NT2/D1 (cell line): ENCODE measurements around the gene TP53BP2.

Experiments used
- DNase-seq: peaks from one replicate; pipeline ENCODE4 v3.0.0-alpha.2; 2011; ENCODE audit warnings: low read depth, low spot score
- H3K27me3 ChIP-seq: 2 replicates; pipeline ENCODE4 v1.6.0; 2011; ENCODE audit warnings: mild to moderate bottlenecking; ENCODE audit not compliant: insufficient read length, insufficient read depth
- H3K36me3 ChIP-seq: 2 replicates; pipeline ENCODE4 v1.6.1; 2011; ENCODE audit warnings: mild to moderate bottlenecking, low read length, mixed read lengths; ENCODE audit not compliant: insufficient read depth, insufficient read length
- H3K4me1 ChIP-seq: 2 replicates; pipeline ENCODE4 v1.5.1; 2011; ENCODE audit not compliant: insufficient read depth, insufficient read length
- H3K4me3 ChIP-seq: 2 replicates; pipeline ENCODE4 v1.5.1; 2011; ENCODE audit warnings: low read depth; ENCODE audit not compliant: insufficient read length
- H3K9ac ChIP-seq: 2 replicates; pipeline ENCODE4 v1.6.0; 2011; ENCODE audit warnings: low read depth; ENCODE audit not compliant: insufficient read length
- H3K9me3 ChIP-seq: 2 replicates; pipeline ENCODE4 v1.5.1; 2011; ENCODE audit warnings: mild to moderate bottlenecking, low read length; ENCODE audit not compliant: insufficient read depth
- SUZ12 ChIP-seq: IDR thresholded peaks from 2 replicates; pipeline ENCODE4 v1.6.1; 2011; ENCODE audit not compliant: insufficient read length, insufficient read depth; ENCODE audit errors: extremely low read depth
- YY1 ChIP-seq: IDR thresholded peaks from 2 replicates; pipeline ENCODE4 v1.6.1; 2011; ENCODE audit not compliant: insufficient read length, insufficient read depth
- ZNF274 ChIP-seq: IDR thresholded peaks from 2 replicates; pipeline ENCODE4 v1.6.1; 2011; ENCODE audit warnings: mild to moderate bottlenecking, low read depth, low read length

The TP53BP2 gene

DNA sequence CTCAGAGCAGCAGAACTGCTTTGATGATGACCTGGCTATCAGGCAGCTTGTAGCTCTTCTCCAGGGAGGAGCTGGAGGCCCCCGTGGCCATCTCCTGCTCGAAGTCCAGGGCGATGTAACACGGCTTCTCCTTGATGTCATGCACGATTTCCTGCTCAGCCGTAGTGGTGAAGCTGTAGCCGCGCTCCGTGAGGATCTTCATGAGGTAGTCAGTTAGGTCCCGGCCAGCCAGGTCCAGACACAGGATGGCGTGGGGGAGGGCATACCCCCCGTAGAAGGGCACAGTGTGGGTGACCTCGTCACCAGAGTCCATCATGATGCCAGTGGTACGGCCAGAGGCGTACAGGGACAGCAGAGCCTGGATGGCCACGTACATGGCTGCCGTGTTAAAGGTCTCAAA lies 18.3 kb upstream of the TP53BP2 start:
- Histone ChIP-seq H3K9ac (no peak overlapping the region), H3K4me1 (no peaks in the 10 kb centered on the region), H3K36me3 (no peaks in the 10 kb centered on the region), H3K4me3 (no peak overlapping the region), H3K9me3 (no peaks in the 10 kb centered on the region), H3K27me3 (no peaks in the 10 kb centered on the region)
- DNase-seq: no peak
- TF ChIP-seq ZNF274: no peak
- TF ChIP-seq YY1: no peak
- no peak for TF ChIP-seq SUZ12

DNA sequence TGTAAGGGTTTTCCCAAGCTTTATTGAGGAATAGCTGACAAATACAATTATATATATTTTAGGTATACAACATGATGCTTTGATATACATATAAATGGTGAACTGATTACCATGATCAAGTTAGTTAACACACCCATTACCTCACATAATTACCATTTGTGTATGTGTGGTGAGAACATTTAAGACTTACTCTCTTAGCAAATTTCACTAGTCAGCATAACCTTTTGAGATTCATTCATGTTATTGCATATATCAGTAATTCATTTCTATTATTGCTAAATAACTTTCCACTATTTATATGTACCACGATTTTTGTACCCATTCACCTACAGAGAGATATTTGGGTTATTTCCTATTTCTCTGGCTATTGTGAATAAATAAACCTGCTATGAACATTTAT lies 16.2 kb upstream of the TP53BP2 start:
- H3K9me3 ChIP-seq: no peaks in the 10 kb centered on the region
- H3K4me1 ChIP-seq: no peaks in the 10 kb centered on the region
- no peak for DNase-seq
- no peaks in the 10 kb centered on the region for H3K36me3 ChIP-seq
- H3K4me3 ChIP-seq: no peak overlapping the region
- H3K27me3 ChIP-seq: no peaks in the 10 kb centered on the region
- no peak overlapping the region for H3K9ac ChIP-seq
- TF ChIP-seq YY1: no peak
- no peak for TF ChIP-seq ZNF274
- no peak for TF ChIP-seq SUZ12

DNA sequence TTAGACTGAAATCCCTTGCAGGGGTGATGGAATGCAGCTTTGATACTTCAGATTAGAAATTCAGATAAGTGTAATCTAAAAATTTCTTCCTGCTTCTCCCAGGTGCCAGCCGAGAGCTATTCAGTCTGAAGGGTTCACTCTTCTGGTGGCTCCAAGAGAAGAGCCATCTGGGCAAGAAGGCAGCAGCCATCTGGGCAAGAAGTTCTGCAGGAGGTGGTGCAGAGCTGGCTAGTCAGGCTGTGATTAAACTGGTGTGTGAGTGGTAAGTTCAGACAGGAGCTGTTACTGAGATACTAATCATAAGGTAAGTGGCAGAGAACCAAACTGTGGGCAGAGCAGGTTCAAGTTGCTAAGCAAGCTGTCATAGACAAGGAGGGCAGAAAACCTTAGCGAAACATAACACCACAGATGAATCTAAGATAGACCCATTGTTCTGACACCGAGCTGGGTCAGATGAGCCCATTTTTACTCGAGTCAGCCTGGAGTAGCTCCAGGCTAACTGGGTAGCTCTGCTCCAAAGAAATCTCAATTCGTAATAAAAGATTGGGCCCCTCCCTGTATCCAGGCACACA lies 14.4 kb upstream of the TP53BP2 start:
- H3K9ac ChIP-seq: no peak overlapping the region
- no peak for TF ChIP-seq ZNF274
- H3K4me1 ChIP-seq: no peaks in the 10 kb centered on the region

DNA sequence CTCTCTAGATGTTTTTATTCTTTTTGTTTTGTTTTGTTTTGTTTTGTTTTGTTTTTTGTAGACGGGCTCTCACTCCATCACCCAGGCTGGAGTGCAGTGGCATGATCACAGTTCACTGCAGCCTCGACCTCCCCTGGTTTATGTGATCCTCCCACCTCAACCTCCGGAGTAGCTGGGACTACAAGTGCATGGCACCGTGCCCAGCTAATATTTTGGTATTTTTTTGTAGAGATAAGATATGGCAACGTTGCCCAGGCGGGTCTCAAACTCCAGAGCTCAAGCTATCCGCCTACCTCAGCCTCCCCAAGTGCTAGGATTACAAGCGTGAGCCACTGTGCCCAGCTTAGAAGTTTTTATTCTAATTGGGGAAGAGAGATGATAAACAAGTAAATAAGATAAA lies 13.3 kb upstream of the TP53BP2 start:
- DNase-seq: no peak
- Histone ChIP-seq H3K27me3 (no peaks in the 10 kb centered on the region), H3K9ac (no peak overlapping the region), H3K4me1 (no peaks in the 10 kb centered on the region), H3K36me3 (no peaks in the 10 kb centered on the region), H3K4me3 (no peak overlapping the region), H3K9me3 (no peaks in the 10 kb centered on the region)
- TF ChIP-seq SUZ12: no peak
- no peak for TF ChIP-seq YY1
- no peak for TF ChIP-seq ZNF274

More for the DNA sequence above, 14.4 kb upstream of the TP53BP2 start:
- H3K27me3 ChIP-seq: no peaks in the 10 kb centered on the region
- no peak for DNase-seq
- H3K36me3 ChIP-seq: no peaks in the 10 kb centered on the region
- no peak overlapping the region for H3K4me3 ChIP-seq
- H3K9me3 ChIP-seq: no peaks in the 10 kb centered on the region

DNA sequence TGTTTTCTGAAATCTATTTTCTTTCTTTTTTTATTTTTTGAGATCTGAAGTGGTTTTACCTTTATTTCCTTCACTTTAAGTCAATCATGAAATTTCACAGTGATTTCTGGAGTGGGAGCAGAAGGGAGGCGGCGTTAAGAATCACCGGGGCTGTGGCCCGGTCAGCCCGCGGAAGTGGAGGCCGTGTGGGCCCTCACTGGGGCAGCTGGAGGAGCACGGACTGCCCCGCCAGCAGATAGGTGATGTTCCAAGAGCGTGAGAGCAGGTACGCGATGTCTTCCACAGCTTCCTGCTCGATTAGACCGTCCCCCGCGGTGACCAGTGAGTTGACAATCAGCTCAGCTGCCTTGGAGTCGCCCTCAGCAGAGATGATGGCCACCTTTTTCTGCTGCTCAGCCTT lies 10.6 kb upstream of the TP53BP2 start:
- no peak for DNase-seq
- Histone ChIP-seq H3K4me1 (no peaks in the 10 kb centered on the region), H3K9ac (no peak overlapping the region), H3K4me3 (no peak overlapping the region), H3K9me3 (no peaks in the 10 kb centered on the region), H3K36me3 (no peaks in the 10 kb centered on the region), H3K27me3 (no peaks in the 10 kb centered on the region)
- TF ChIP-seq YY1 (no peak), ZNF274 (no peak), SUZ12 (no peak)

DNA sequence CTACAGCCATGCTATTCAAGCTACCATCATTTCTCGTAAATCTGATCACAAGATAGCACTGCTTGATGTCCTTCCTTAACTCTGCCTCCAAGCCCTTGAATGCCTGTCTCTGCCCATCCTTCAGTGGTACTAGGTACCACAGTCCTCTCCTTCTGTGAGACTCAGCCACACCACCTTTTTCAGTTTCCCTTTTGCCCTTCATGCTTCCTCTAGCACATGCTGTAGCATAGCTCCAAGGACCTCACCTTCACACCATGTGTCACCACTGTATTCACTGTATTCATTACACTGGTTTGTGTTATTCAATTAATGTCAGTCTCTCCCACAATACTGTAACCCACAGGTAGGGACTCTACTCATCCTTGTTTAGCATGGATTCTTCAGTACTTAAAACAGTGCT lies 8.0 kb upstream of the TP53BP2 start:
- peaks cover 2% of the 10 kb centered on the region for H3K27me3 ChIP-seq
- no peak for DNase-seq
- no peak overlapping the region for H3K4me3 ChIP-seq
- TF ChIP-seq YY1 (no peak), SUZ12 (no peak), ZNF274 (no peak)
- H3K9ac ChIP-seq: no peak overlapping the region
- H3K4me1 ChIP-seq: no peaks in the 10 kb centered on the region
- H3K36me3 ChIP-seq: no peaks in the 10 kb centered on the region
- H3K9me3 ChIP-seq: peaks cover under 1% of the 10 kb centered on the region; the same call in 1 of the 2 replicates

DNA sequence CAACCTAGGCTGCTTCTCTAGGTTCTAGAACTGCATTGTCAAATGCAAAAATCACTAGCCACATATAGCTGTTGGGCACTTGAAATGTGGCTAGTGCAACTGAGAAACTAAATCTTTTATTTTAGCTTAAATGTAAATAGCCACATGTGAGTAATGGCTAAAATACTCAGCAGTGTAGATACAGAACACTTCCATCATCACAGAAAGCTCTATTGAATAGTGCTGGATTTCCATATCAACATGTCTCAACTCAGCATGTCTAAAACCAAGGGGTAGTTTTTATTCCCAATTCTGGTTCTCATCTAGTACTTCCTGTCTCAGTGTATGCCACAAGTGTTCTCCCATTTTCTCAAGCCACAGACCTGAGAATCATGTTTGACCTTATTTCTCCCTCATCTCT lies 7.5 kb upstream of the TP53BP2 start:
- no peak overlapping the region for H3K9ac ChIP-seq
- no peak for DNase-seq

More for the DNA sequence above, 7.5 kb upstream of the TP53BP2 start:
- Histone ChIP-seq H3K27me3 (peaks cover 2% of the 10 kb centered on the region), H3K36me3 (no peaks in the 10 kb centered on the region), H3K9me3 (peaks cover 5% of the 10 kb centered on the region; the same call in 1 of the 2 replicates), H3K4me1 (no peaks in the 10 kb centered on the region), H3K4me3 (no peak overlapping the region)
- TF ChIP-seq YY1: no peak
- no peak for TF ChIP-seq ZNF274
- no peak for TF ChIP-seq SUZ12
